ENCODE results near the gene GATD1.

GRCh38 chr11:773830-774229 lies 3.5 kb downstream of the GATD1 start:
- TF ChIP-seq POLR2AphosphoS5 (IDR thresholded peaks at IDR 0.05), result no peak
- TF ChIP-seq, protein P1, sequence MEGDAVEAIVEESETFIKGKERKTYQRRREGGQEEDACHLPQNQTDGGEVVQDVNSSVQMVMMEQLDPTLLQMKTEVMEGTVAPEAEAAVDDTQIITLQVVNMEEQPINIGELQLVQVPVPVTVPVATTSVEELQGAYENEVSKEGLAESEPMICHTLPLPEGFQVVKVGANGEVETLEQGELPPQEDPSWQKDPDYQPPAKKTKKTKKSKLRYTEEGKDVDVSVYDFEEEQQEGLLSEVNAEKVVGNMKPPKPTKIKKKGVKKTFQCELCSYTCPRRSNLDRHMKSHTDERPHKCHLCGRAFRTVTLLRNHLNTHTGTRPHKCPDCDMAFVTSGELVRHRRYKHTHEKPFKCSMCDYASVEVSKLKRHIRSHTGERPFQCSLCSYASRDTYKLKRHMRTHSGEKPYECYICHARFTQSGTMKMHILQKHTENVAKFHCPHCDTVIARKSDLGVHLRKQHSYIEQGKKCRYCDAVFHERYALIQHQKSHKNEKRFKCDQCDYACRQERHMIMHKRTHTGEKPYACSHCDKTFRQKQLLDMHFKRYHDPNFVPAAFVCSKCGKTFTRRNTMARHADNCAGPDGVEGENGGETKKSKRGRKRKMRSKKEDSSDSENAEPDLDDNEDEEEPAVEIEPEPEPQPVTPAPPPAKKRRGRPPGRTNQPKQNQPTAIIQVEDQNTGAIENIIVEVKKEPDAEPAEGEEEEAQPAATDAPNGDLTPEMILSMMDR (IDR thresholded peaks at IDR 0.05), result no peak
- no peak for TF ChIP-seq EP300 (IDR thresholded peaks at IDR 0.05)
